Measurements from ENCODE around the gene SLC38A10. TPM values are rescaled to one million over a fixed set of nuclear protein-coding genes. Genes with fewer than 3 reads are reported as not detected.
A peak's percentile ranks its signal among the peaks of the same experiment; 100 is the strongest.

The SLC38A10 gene
- total and polyA plus RNA-seq, 2 donors from 2014 or later = 72.7 to 89.7 TPM

DNA sequence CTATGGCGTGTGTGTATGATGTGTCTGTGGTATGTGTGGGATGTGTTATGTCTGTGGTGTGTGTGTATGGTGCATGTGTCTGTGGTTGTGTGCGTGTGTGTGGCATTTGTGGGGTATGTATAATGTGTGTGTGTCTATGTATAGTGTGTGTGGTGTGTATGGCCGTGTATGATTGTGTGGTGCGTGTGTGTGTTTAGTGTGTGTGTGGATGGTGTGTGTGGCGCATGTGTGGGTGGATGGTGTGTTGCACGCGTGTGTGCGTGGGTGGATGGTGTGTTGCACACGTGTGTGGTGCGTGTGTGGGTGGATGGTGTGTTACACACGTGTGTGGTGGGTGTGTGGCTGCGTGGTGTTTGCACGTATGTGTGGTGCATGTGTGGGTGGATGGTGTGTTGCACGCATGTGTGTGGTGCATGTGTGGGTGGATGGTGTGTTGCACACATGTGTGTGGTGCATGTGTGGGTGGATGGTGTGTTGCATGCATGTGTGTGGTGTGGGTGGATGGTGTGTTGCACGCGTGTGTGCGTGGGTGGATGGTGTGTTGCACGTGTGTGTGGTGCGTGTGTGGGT is 5.6 kb upstream of the SLC38A10 start:
- DNase-seq = no peak
- no peak for FAIRE-seq
- no peak overlapping the region for H3K9ac ChIP-seq (ENCODE audit: low read length in 3 of 3)
- H3K9me3 ChIP-seq (ENCODE audit: control insufficient read depth in 2 of 3, insufficient read depth in 1 of 3, low read length in 3 of 3) = no peaks in the 10 kb centered on the region
- no peaks in the 10 kb centered on the region for H3K36me3 ChIP-seq (ENCODE audit: control insufficient read depth in 2 of 3, insufficient read depth in 3 of 3, low read length in 3 of 3)
- peak overlapping the region in 1 of 3 donors; percentile 13 for H3K4me3 ChIP-seq (ENCODE audit: low read length in 3 of 3)
- intact Hi-C loops (cut with DNase I) = no loop called here
- TF ChIP-seq, protein P1, sequence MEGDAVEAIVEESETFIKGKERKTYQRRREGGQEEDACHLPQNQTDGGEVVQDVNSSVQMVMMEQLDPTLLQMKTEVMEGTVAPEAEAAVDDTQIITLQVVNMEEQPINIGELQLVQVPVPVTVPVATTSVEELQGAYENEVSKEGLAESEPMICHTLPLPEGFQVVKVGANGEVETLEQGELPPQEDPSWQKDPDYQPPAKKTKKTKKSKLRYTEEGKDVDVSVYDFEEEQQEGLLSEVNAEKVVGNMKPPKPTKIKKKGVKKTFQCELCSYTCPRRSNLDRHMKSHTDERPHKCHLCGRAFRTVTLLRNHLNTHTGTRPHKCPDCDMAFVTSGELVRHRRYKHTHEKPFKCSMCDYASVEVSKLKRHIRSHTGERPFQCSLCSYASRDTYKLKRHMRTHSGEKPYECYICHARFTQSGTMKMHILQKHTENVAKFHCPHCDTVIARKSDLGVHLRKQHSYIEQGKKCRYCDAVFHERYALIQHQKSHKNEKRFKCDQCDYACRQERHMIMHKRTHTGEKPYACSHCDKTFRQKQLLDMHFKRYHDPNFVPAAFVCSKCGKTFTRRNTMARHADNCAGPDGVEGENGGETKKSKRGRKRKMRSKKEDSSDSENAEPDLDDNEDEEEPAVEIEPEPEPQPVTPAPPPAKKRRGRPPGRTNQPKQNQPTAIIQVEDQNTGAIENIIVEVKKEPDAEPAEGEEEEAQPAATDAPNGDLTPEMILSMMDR (IDR thresholded peaks at IDR 0.05; ENCODE audit: borderline replicate concordance, extremely low read depth, insufficient read depth) = no peak
- no peaks in the 10 kb centered on the region for H3K27me3 ChIP-seq (ENCODE audit: control insufficient read depth, insufficient read depth, low read length)
- peaks cover 0 to 17% (median 15%) of the 10 kb centered on the region in 3 donors for H3K4me1 ChIP-seq (ENCODE audit: control insufficient read depth in 2 of 3, insufficient read depth in 2 of 3, low read depth in 1 of 3, low read length in 3 of 3)
- no peak overlapping the region for H3K27ac ChIP-seq (ENCODE audit: low read depth in 2 of 2, low read length in 2 of 2)

DNA sequence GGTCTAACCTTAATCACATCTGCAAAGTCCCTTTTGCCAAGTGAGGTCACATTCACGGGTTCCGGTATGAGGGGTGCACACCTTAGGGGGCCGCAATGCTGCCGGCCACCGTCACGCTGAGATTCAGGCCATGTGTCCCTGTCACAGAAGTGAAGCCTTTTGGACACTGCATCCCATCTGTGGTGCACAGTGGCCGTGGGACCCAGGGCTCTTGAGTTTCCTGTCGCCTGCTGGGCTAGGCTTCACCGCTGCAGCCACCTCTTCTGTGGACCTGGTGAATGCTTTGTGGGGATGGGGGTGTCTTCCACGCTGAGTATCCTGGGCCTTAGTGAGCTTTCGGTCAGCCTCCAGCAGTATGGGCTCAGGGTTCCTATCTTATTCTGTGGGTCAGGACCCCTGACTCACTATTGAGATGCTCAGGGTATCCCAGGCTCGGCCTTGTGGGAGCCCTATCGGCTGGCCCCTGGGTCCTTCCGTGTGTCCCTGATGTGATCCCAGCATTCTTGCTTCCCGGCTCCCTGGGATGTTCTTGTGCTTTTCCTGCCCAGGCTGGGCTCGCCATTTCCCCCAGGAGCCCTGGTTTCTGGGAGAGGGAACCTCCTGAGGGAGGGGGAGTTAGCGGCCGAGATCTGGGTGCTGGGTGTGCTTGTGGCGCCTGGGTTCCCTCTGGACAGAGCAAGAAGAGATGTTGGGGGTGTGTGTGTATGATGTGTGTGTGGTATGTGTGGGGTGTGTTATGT is 4.9 kb upstream of the SLC38A10 start:
- Histone ChIP-seq H3K36me3 (ENCODE audit: control insufficient read depth in 2 of 3, insufficient read depth in 3 of 3, low read length in 3 of 3) (no peaks in the 10 kb centered on the region), H3K9ac (ENCODE audit: low read length in 3 of 3) (peak overlapping the region in 2 of 3 donors; percentile 13 to 61)

DNA sequence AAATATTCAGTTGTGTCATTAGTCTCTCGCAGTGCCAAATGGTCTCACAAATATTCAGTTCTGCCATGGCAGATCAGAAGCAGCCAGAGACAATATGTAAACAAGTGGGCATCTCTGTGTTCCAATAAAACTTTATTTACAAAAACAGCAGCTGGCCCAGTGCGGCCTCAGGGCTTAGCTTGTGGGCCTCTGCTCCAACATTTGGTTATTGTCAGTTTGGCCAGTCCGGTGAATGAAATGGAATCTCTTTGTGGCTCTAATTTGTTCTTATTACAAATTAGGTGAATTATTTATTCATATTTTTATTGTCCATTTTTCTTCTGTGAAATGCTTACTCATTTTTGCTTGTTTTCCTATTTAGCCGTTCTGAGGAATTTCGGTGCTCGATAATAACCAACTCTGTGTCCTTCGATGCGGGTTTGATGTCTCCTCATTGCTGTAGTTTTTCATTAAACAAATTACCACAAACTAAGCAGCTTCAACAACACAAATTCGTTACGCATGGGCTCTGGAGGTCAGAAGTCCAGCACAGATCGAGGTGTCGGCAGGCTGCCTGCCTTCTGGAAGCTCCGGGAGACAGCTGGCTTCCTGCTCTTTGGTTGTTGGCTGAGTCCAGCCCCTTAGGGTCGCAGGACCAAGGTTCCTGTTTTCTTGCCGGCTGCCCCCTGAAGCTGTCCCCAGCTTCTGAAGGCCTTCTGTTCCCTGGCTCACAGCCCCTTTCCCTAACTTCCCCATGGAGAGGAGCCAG is 4.1 kb upstream of the SLC38A10 start:
- no peak overlapping the region for H3K4me3 ChIP-seq (ENCODE audit: low read length in 3 of 3)
- no peaks in the 10 kb centered on the region for H3K27me3 ChIP-seq (ENCODE audit: control insufficient read depth, insufficient read depth, low read length)
- peak overlapping the region; percentile 85 to 89 for H3K27ac ChIP-seq (ENCODE audit: low read depth in 2 of 2, low read length in 2 of 2)
- peak overlapping the region in 2 of 3 donors; percentile 13 to 61 for H3K9ac ChIP-seq (ENCODE audit: low read length in 3 of 3)
- no peak for FAIRE-seq
- H3K4me1 ChIP-seq (ENCODE audit: control insufficient read depth in 2 of 3, insufficient read depth in 2 of 3, low read depth in 1 of 3, low read length in 3 of 3) = peaks cover 0 to 18% (median 17%) of the 10 kb centered on the region in 3 donors
- TF ChIP-seq, protein P1 (IDR thresholded peaks at IDR 0.05; ENCODE audit: borderline replicate concordance, extremely low read depth, insufficient read depth) = no peak
- intact Hi-C loops (cut with DNase I) = no loop called here
- no peaks in the 10 kb centered on the region for H3K9me3 ChIP-seq (ENCODE audit: control insufficient read depth in 2 of 3, insufficient read depth in 1 of 3, low read length in 3 of 3)
- no peaks in the 10 kb centered on the region for H3K36me3 ChIP-seq (ENCODE audit: control insufficient read depth in 2 of 3, insufficient read depth in 3 of 3, low read length in 3 of 3)
- peak in 1 of 5 donors; percentile 71 for DNase-seq

More for the DNA sequence above, 4.9 kb upstream of the SLC38A10 start:
- no peak overlapping the region for H3K4me3 ChIP-seq (ENCODE audit: low read length in 3 of 3)
- H3K27ac ChIP-seq (ENCODE audit: low read depth in 2 of 2, low read length in 2 of 2) = peak overlapping the region; percentile 85 to 89
- TF ChIP-seq, protein P1 (IDR thresholded peaks at IDR 0.05; ENCODE audit: borderline replicate concordance, extremely low read depth, insufficient read depth) = no peak
- intact Hi-C loops (cut with DNase I) = no loop called here
- peaks cover 0 to 18% (median 17%) of the 10 kb centered on the region in 3 donors for H3K4me1 ChIP-seq (ENCODE audit: control insufficient read depth in 2 of 3, insufficient read depth in 2 of 3, low read depth in 1 of 3, low read length in 3 of 3)
- DNase-seq = no peak
- no peaks in the 10 kb centered on the region for H3K27me3 ChIP-seq (ENCODE audit: control insufficient read depth, insufficient read depth, low read length)
- FAIRE-seq = no peak
- no peaks in the 10 kb centered on the region for H3K9me3 ChIP-seq (ENCODE audit: control insufficient read depth in 2 of 3, insufficient read depth in 1 of 3, low read length in 3 of 3)

Data from kidney (tissue), 14 donors.